SK-N-MC (cell line): Measurements from ENCODE around the gene PRELP.

Experiments used
- EZH2 ChIP-seq: fragments of 200-600 bp; sonication (generic); IDR thresholded peaks from one replicate; pipeline ENCODE4 v1.6.1; 2017; ENCODE audit warnings: antibody characterized with exemption
- FOXP2 ChIP-seq: optimal IDR thresholded peaks from 2 replicates; pipeline ENCODE3; 2011; ENCODE audit warnings: mild to moderate bottlenecking, moderate library complexity; ENCODE audit not compliant: insufficient read depth; ENCODE audit errors: extremely low read length, control extremely low read depth
- POLR2AphosphoS5 ChIP-seq: IDR thresholded peaks from 2 replicates; pipeline ENCODE4 v1.6.1; 2012; ENCODE audit warnings: mild to moderate bottlenecking, low read depth, low read length, borderline replicate concordance

GRCh38 chr1:203428981-203429599 lies 46.5 kb upstream of the PRELP start:
- TF ChIP-seq EZH2 (no peak), POLR2AphosphoS5 (no peak), FOXP2 (no peak)
